Measurements from ENCODE around the gene GRK7.
"Not testable (repeated sequence)": the region's sequence is repeated elsewhere in the genome, so short reads cannot be mapped to it uniquely, and the experiment has no call there.

GRK7 gene

GRCh38 chr3:141762552-141762951, 656 bp upstream of the GRK7 start:
- not testable (repeated sequence) for DNase-seq

DNA sequence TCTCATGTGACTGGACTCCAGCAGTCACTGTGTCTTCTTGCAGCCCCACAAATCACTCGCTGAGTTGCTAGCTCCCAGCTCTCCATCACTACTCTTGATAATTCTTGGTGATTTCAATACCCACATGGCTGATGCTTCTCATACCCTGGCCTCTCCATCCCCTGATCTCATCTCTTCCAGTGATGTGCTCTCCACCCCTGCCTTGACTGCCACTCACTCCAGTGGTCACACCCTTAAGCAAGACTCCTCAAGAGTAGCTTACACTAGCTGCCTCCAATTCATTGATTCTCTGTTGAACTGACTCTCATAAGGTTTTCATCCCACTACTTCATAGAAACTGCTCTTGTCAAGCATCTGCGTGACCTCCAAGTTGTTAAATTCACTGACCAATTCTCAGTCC, 837 bp downstream of the GRK7 start:
- DNase-seq: no peak

GRCh38 chr3:141764465-141764864, 1.3 kb downstream of the GRK7 start:
- DNase-seq: no peak

- no peak for DNase-seq
Observed at GRCh38 chr3:141764986-141765385, 1.8 kb downstream of the GRK7 start.

GRCh38 chr3:141767066-141767465, 3.9 kb downstream of the GRK7 start:
- DNase-seq: no peak

- DNase-seq: no peak
Observed at GRCh38 chr3:141769221-141769894, 6.2 kb downstream of the GRK7 start.

DNA sequence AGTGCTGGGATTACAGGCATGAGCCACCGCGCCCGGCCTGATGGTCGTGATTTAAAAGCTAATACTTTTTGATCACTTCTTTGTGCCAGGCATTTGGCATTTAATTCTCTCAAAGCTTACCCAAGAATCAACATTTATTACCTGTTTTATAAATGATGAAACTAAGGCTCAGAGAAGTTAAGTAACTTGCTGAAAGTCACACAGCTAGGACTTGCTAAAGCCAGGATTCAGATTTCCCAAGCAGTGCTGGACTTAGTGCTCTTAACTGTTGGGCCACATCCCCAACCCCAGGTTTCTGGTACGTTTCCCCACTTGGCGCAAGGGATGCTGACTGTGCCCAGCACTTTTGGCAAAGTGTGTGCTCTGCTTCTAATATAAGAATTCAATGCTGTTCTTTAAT, 10.5 kb downstream of the GRK7 start:
- no peak for DNase-seq

GRCh38 chr3:141776376-141776775, 13.2 kb downstream of the GRK7 start:
- DNase-seq: no peak

GRCh38 chr3:141776885-141777284, 13.7 kb downstream of the GRK7 start:
- no peak for DNase-seq

DNA sequence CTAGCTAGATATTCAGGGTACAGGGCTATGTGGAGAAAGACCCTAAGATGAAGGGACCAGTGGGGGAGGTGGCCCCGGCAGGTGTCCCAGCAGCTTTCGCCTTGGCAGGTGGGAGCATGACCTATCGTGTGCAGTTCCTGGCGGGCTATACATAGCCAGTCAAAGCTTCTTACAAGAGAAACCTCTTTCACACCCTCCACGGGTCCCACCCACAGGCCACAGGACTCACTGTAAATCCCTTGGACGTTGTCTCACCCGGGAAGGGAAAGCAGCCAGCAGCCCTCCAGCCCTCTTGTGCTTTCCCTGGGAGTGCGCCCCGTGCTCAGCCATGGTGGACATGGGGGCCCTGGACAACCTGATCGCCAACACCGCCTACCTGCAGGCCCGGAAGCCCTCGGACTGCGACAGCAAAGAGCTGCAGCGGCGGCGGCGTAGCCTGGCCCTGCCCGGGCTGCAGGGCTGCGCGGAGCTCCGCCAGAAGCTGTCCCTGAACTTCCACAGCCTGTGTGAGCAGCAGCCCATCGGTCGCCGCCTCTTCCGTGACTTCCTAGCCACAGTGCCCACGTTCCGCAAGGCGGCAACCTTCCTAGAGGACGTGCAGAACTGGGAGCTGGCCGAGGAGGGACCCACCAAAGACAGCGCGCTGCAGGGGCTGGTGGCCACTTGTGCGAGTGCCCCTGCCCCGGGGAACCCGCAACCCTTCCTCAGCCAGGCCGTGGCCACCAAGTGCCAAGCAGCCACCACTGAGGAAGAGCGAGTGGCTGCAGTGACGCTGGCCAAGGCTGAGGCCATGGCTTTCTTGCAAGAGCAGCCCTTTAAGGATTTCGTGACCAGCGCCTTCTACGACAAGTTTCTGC, 15.0 kb downstream of the GRK7 start:
- DNase-seq: no peak

- DNase-seq: no peak
Observed at GRCh38 chr3:141779667-141780066, 16.5 kb downstream of the GRK7 start.

DNA sequence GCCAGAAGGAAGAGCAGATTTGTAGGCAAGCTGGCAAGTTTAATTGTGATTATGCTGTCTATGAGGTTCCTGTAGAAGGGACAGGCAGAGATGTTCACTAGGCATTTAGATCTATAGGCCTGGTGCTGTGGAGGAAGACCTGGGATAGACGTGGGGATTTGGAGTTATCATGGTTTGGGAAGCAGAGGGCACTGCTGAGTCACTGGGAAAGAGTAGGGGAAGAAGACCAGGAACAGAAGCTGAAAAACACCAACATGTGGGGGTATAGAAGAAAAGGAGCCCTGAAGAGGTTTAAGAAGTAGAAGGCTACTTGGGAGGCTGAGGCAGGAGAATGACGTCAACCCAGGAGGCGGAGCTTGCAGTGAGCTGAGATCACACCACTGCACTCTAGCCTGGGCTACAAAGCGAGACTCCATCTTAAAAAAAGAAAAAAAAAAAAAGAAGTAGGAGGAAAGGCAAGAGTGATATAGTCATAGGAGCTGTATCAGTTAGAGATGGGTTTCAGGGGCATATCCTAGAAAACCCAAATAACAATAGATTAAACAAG, 19.3 kb downstream of the GRK7 start:
- DNase-seq: no peak

DNA sequence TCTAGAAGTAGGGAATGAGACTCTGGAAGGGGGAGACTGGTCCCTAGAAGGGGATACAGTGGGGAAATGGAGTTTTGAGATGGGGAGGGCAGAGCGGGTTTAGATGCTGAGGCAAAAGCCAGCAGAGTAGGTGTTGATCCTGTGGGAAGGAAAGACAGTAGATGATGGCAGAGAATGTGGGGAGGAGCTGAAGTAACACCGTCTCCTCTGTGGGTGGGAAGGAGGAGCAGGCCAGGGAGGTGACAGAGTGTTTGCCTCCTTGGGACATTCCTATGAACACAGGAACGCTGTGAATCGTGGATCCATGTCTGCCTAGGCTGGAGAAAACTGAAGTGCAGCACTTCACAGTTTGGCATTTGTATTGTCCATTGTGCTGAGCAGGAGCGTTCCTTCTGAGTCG, 20.4 kb downstream of the GRK7 start:
- no peak for DNase-seq

DNA sequence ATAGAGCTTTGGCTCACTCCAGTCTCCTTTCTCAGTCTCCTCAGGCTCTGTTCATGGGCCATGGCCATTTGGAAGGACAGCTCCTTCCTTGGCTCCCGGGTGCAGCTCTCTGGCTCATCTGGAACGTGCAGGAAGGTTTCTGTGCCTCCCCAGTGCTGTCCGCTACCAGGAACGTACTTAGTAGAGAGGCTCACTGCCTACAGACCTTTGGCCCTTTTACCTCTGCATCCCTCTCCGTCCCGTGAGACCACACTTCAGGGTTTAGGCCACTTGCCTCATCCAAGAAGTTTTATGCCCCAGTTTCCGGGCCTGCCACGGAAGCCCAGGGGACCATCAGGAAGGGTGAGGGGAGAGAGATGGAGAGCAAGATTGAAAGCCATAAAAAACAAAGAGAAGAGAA, 20.9 kb downstream of the GRK7 start:
- no peak for DNase-seq

GRCh38 chr3:141784531-141784930, 21.3 kb downstream of the GRK7 start:
- no peak for DNase-seq

DNA sequence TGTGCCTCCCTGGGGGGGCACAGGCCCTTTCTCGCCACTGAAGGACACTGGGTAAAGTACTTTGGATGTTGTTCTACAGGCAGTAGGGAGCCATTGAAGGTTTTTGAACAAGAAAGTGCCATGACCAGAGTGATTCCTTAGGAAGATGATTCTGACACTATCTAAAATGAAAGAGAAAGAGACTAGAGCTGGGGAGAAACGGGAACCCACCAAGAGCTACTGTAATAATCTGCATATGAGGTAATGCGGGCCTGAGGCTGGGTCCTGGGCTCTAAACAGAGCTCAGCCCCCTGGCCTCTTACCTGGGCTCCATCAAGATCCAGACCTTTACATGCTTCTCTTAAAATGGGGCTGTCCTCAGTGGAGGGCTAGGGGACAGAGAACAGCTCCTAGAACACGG, 24.9 kb downstream of the GRK7 start:
- no peak for DNase-seq

- not testable (repeated sequence) for DNase-seq
Observed at GRCh38 chr3:141788750-141789149, 25.5 kb downstream of the GRK7 start.

DNA sequence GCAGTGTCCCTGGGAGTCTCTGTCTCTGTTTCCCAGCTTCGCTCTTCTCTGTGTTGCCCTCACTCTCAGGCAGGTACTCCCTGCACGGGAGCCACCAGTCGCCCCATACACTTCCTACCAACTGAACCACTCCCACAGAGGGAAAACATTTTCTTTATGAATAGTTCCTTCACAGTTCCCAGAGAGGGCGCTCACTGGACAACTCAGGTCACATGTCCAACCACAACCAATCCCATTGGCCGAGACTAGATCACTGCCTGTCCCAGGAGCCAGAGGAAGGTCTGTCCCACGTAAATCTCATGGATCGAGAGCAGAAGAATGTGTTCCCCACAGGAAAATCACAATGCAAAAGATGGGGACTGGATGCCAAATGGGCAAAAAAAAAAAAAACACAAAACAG, 26.1 kb downstream of the GRK7 start:
- no peak for DNase-seq

GRCh38 chr3:141790171-141790570, 27.0 kb downstream of the GRK7 start:
- DNase-seq: no peak

DNA sequence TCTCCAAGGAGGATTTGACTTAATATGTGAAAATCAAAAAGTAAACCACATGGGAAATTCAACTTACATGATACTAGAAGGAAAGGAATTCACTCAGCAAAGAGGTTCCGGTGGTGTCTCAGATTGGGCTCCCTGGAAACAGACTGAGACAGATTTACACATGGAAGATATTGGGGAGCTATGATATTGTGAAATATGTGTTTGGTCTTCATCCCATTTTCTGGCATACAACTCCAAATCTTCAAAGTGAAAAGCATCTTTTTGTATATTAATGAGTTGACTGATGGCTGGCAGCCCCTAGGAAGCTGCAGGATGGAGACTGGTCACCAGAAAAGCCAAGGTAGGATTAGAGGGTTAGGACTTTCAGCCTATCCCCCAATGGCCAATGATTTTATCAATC, 29.3 kb downstream of the GRK7 start:
- DNase-seq: no peak

DNA sequence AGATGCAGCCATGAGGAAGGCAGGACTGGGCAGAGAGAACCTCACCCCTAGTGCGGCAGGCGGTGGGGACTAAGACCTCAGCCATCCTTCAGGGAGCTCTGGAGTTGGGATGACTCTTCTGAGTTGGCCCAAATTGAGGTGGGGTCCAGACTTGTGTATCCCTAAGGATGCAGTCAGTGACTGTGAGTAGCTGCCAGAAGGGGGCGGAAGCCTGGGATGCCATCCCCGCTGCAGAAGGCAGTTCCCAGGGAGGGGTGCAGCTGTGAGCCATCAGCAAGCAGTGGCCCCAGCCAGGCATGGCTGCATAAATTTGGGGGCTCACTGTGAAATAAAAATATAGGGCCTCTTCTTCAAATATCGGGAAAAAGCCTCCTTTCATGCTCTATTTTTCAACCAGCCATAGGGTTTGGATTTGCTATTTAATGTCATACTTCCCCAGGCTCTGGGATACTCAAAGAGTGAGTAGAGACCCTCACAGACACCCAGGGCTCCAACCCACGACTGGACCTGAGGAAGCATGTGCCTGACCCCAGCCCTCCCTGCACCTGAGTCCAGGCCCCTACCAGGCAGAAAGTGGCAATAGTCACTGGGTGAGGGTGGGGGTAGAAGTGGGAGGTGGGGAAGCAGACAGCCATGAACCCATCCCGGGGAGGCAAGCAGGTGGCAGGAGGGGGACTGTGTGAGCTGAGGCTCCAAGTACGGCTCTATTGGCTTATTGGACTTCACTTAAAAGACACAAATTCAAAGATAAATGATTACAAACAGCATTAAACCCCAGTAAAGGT, 30.5 kb downstream of the GRK7 start:
- DNase-seq: no peak

- no peak for DNase-seq
Observed at GRCh38 chr3:141795276-141795675, 32.1 kb downstream of the GRK7 start.

- no peak for DNase-seq
Observed at GRCh38 chr3:141795741-141796080, 32.5 kb downstream of the GRK7 start.

Measured in NCI-H524 treated with DMSO at 0.1 percent for 48 hours (cell line).